D341Med (cell line): Measurements from ENCODE around the gene DDX46.
"Not testable (repeated sequence)": the region's sequence is repeated elsewhere in the genome, so short reads cannot be mapped to it uniquely, and the experiment has no call there.

Experiments used
- DNase-seq: peaks from one replicate; pipeline ENCODE4 v3.0.0; 2012; ENCODE audit warnings: low spot score

The DDX46 gene

GRCh38 chr5:134845335-134845851 lies 86.8 kb downstream of the DDX46 start:
- no peak for DNase-seq

- DNase-seq, result peak; percentile 95
These were observed 87.5 kb downstream of the DDX46 start, which contains the start of gene C5orf24 for GRCh38 chr5:134845852-134846640. Gene C5orf24, plus strand, starts transcription at chr5:134845968. Its CDS starts 8,933 bp downstream, at chr5:134854901.

GRCh38 chr5:134846641-134846960 lies 88.0 kb downstream of the DDX46 start:
- peak; percentile 27 for DNase-seq

GRCh38 chr5:134849434-134849933 lies 90.9 kb downstream of the DDX46 start:
- DNase-seq, result not testable (repeated sequence)

- no peak for DNase-seq
These were observed 92.8 kb downstream of the DDX46 start for GRCh38 chr5:134851307-134851923.

GRCh38 chr5:134856465-134856864 lies 97.9 kb downstream of the DDX46 start:
- not testable (repeated sequence) for DNase-seq

- no peak for DNase-seq
These were observed 98.8 kb downstream of the DDX46 start for GRCh38 chr5:134857401-134857800.

- no peak for DNase-seq
These were observed 106.1 kb downstream of the DDX46 start for GRCh38 chr5:134864707-134865106.

GRCh38 chr5:134873494-134873893 lies 114.9 kb downstream of the DDX46 start:
- DNase-seq, result peak; percentile 43

- peak; percentile 93 for DNase-seq
These were observed 115.6 kb downstream of the DDX46 start, which contains the start of gene TXNDC15 for GRCh38 chr5:134873987-134874830. Gene TXNDC15, plus strand, starts transcription at chr5:134874371. Its CDS starts 57 bp downstream, at chr5:134874428.

- DNase-seq, result peak; percentile 49
These were observed 116.5 kb downstream of the DDX46 start for GRCh38 chr5:134874831-134875655.

GRCh38 chr5:134877159-134877558 lies 118.6 kb downstream of the DDX46 start:
- DNase-seq, result no peak

GRCh38 chr5:134878403-134878802 lies 119.8 kb downstream of the DDX46 start:
- no peak for DNase-seq

GRCh38 chr5:134879456-134879855 lies 120.9 kb downstream of the DDX46 start:
- DNase-seq, result no peak
